ENCODE data around the gene JAG2. TPM values are rescaled to one million over a fixed set of nuclear protein-coding genes. Genes with fewer than 3 reads are reported as not detected.

Gene JAG2
- total and polyA plus RNA-seq, 2 donors from 2014 or later, result 6.3 to 26.1 TPM

DNA sequence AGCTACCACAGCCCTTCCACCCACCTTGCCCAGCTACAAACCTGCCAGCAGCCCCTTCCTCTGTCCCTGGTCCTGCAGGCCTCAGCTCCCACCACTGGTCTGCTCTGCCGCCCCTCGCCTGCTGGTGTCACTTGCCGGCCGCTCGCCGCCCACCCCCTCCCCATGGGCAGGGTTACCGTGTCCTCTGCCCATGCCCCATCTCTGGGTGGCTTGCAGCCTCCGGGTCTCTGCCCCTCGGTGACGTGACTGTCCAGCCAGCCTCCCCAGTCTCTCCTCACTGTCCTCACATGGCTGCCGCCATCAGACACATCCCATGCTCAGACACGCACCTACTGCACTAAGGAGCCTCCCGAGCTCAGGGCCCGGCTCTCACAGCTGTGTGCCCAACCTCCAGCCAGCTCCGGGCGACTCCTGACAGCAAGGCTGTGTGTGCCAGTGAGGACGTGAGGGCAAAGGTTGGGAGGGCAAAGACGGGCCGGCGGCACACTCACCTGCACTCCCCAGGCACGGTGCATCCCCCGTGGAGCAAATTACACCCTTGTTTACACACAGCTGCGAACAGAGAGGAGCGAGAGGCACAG lies 13.4 kb downstream of the JAG2 start:
- Histone ChIP-seq H3K27ac (ENCODE audit: low read depth in 2 of 2, low read length in 2 of 2) (no peak overlapping the region), H3K9ac (ENCODE audit: low read length in 3 of 3) (no peak overlapping the region), H3K36me3 (ENCODE audit: control insufficient read depth in 2 of 3, insufficient read depth in 3 of 3, low read length in 3 of 3) (no peaks in the 10 kb centered on the region), H3K4me3 (ENCODE audit: low read length in 3 of 3) (no peak overlapping the region), H3K27me3 (ENCODE audit: control insufficient read depth, insufficient read depth, low read length) (no peaks in the 10 kb centered on the region), H3K9me3 (ENCODE audit: control insufficient read depth in 2 of 3, insufficient read depth in 1 of 3, low read length in 3 of 3) (no peaks in the 10 kb centered on the region), H3K4me1 (ENCODE audit: control insufficient read depth in 2 of 3, insufficient read depth in 2 of 3, low read depth in 1 of 3, low read length in 3 of 3) (no peaks in the 10 kb centered on the region)
- TF ChIP-seq, protein P1, sequence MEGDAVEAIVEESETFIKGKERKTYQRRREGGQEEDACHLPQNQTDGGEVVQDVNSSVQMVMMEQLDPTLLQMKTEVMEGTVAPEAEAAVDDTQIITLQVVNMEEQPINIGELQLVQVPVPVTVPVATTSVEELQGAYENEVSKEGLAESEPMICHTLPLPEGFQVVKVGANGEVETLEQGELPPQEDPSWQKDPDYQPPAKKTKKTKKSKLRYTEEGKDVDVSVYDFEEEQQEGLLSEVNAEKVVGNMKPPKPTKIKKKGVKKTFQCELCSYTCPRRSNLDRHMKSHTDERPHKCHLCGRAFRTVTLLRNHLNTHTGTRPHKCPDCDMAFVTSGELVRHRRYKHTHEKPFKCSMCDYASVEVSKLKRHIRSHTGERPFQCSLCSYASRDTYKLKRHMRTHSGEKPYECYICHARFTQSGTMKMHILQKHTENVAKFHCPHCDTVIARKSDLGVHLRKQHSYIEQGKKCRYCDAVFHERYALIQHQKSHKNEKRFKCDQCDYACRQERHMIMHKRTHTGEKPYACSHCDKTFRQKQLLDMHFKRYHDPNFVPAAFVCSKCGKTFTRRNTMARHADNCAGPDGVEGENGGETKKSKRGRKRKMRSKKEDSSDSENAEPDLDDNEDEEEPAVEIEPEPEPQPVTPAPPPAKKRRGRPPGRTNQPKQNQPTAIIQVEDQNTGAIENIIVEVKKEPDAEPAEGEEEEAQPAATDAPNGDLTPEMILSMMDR (IDR thresholded peaks at IDR 0.05; ENCODE audit: borderline replicate concordance, extremely low read depth, insufficient read depth), result no peak
- FAIRE-seq (no peak), DNase-seq (peak in 2 of 5 donors; percentile 63 to 66)
- intact Hi-C loops (cut with DNase I), result no loop called here

DNA sequence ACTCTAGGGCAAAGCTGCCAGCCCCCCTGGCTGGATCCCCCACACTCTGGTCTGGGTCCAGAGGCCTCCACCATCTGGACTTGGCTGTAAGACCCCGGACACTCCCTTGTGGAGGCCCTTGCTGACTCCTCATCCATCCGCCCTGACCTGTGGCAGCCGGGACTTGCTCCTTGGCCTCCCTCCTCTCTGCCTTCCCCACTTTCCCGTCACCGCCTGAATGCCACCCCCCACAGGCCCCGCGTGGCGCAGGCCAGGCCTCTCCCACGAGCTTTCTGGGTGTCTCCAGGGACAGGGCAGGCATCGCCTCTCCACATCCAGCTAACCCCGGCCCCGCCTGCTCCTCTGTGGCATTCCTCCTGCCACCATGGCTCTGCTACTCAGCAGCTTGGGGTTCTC lies 14.1 kb downstream of the JAG2 start:
- no peak overlapping the region for H3K27ac ChIP-seq (ENCODE audit: low read depth in 2 of 2, low read length in 2 of 2)
- intact Hi-C loops (cut with DNase I), result no loop called here
- H3K36me3 ChIP-seq (ENCODE audit: control insufficient read depth in 2 of 3, insufficient read depth in 3 of 3, low read length in 3 of 3), result no peaks in the 10 kb centered on the region
- TF ChIP-seq, protein P1 (IDR thresholded peaks at IDR 0.05; ENCODE audit: borderline replicate concordance, extremely low read depth, insufficient read depth), result no peak
- no peaks in the 10 kb centered on the region for H3K9me3 ChIP-seq (ENCODE audit: control insufficient read depth in 2 of 3, insufficient read depth in 1 of 3, low read length in 3 of 3)
- DNase-seq (peak in 2 of 5 donors; percentile 53 to 70), FAIRE-seq (no peak)
- no peaks in the 10 kb centered on the region for H3K4me1 ChIP-seq (ENCODE audit: control insufficient read depth in 2 of 3, insufficient read depth in 2 of 3, low read depth in 1 of 3, low read length in 3 of 3)
- H3K9ac ChIP-seq (ENCODE audit: low read length in 3 of 3), result no peak overlapping the region
- no peak overlapping the region for H3K4me3 ChIP-seq (ENCODE audit: low read length in 3 of 3)
- H3K27me3 ChIP-seq (ENCODE audit: control insufficient read depth, insufficient read depth, low read length), result no peaks in the 10 kb centered on the region

DNA sequence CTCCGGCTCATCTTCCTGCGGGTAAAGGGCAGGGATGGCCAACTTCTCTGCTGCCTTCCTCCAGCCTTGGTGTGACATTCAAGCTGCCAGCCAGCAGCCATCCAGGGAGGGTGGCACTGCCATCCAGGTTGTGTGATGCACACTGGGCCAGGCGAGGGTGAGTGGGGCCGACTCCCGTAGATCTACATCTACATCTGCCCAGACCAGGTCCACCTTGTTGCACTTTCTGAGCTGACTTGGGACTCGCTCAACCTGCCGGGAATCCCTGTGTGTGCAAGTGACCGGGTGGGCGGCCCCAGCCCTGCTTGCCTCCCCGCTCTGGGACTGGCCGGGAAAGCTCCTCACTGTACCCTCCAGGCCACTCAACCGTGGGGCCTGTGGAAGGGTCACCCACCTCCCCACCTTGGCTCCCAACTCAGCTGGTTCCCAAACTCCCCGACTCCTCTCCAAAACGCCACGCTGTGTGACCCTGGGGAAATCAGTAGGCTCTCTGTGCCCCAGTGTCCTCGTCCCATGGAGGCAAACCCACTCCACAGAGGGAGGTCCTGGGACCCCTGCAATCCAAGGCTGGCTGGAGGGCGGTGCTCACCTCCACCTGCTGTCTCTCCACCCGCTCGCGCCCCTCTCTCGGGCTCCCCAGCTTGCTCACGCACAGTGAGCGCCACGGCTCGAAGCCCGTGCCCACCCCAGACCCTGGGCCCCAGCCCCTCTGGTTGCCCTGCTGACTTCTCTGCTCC lies 14.7 kb downstream of the JAG2 start:
- intact Hi-C loops (cut with DNase I), result no loop called here
- H3K9ac ChIP-seq (ENCODE audit: low read length in 3 of 3), result no peak overlapping the region
- H3K27ac ChIP-seq (ENCODE audit: low read depth in 2 of 2, low read length in 2 of 2), result no peak overlapping the region
- FAIRE-seq, result no peak
- TF ChIP-seq, protein P1 (IDR thresholded peaks at IDR 0.05; ENCODE audit: borderline replicate concordance, extremely low read depth, insufficient read depth), result no peak
- H3K4me3 ChIP-seq (ENCODE audit: low read length in 3 of 3), result no peak overlapping the region
- H3K4me1 ChIP-seq (ENCODE audit: control insufficient read depth in 2 of 3, insufficient read depth in 2 of 3, low read depth in 1 of 3, low read length in 3 of 3), result no peaks in the 10 kb centered on the region
- H3K27me3 ChIP-seq (ENCODE audit: control insufficient read depth, insufficient read depth, low read length), result no peaks in the 10 kb centered on the region
- H3K9me3 ChIP-seq (ENCODE audit: control insufficient read depth in 2 of 3, insufficient read depth in 1 of 3, low read length in 3 of 3), result no peaks in the 10 kb centered on the region
- DNase-seq, result peak in 1 of 5 donors; percentile 69
- no peaks in the 10 kb centered on the region for H3K36me3 ChIP-seq (ENCODE audit: control insufficient read depth in 2 of 3, insufficient read depth in 3 of 3, low read length in 3 of 3)

Measured in kidney (tissue), 14 donors.